ENCODE data around the gene AQP3.

AQP3 gene

DNA sequence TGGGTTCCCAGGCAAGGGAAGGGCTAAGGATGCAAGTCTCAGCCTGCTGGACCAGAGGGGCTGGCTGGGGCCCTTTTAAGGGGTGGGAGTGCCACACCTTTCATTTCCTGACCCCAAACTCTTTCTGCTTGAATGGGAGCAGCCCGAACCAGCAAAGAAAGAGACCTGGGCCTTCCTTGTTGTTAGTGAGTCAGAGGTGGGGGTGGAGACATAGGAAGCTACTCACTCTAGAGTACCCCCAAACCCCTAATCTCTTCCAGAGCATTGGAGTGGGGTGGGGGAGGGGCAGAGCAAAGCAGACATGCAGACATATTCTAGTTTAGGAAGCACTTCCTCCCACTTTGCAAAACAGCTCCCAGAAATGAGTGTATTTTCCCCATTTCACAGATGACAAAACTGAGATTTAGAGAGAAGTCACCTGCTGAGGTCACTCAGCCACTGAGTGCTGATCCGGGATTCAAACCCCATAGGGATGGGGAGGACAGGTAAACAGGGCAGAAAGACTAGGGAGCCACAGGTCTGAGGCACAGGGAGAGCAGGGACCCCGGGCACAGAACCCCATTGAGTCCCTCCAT, 6.0 kb upstream of the AQP3 start:
- peak overlapping the region; percentile 68 for H3K27ac ChIP-seq (ENCODE audit: low read depth, low read length, poor library complexity, severe bottlenecking)
- TF ChIP-seq EZH2 (IDR thresholded peaks at IDR 0.05; ENCODE audit: borderline replicate concordance, low read length), result no peak
- TF ChIP-seq, protein P1, sequence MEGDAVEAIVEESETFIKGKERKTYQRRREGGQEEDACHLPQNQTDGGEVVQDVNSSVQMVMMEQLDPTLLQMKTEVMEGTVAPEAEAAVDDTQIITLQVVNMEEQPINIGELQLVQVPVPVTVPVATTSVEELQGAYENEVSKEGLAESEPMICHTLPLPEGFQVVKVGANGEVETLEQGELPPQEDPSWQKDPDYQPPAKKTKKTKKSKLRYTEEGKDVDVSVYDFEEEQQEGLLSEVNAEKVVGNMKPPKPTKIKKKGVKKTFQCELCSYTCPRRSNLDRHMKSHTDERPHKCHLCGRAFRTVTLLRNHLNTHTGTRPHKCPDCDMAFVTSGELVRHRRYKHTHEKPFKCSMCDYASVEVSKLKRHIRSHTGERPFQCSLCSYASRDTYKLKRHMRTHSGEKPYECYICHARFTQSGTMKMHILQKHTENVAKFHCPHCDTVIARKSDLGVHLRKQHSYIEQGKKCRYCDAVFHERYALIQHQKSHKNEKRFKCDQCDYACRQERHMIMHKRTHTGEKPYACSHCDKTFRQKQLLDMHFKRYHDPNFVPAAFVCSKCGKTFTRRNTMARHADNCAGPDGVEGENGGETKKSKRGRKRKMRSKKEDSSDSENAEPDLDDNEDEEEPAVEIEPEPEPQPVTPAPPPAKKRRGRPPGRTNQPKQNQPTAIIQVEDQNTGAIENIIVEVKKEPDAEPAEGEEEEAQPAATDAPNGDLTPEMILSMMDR (IDR thresholded peaks at IDR 0.05; ENCODE audit: low read length), result no peak
- H3K9me2 ChIP-seq (ENCODE audit: low read depth, low read length), result no peaks in the 10 kb centered on the region
- H3K9ac ChIP-seq (ENCODE audit: low read length), result no peak overlapping the region
- H3F3A ChIP-seq (ENCODE audit: insufficient read depth, low read length), result no peaks in the 10 kb centered on the region
- no peak overlapping the region for H3K4me3 ChIP-seq (ENCODE audit: low read depth, low read length, poor library complexity, severe bottlenecking)
- H3K4me1 ChIP-seq (ENCODE audit: insufficient read depth, low read length, severe bottlenecking), result peaks cover 27% of the 10 kb centered on the region
- no peaks in the 10 kb centered on the region for H3K27me3 ChIP-seq (ENCODE audit: insufficient read depth, low read length)
- no peak overlapping the region for H2AFZ ChIP-seq (ENCODE audit: low read length)
- H3K79me2 ChIP-seq (ENCODE audit: insufficient read depth, low read length), result no peaks in the 10 kb centered on the region
- H3K36me3 ChIP-seq (ENCODE audit: insufficient read depth, low read length), result no peaks in the 10 kb centered on the region
- H4K20me1 ChIP-seq (ENCODE audit: insufficient read depth, low read length), result no peaks in the 10 kb centered on the region
- no peaks in the 10 kb centered on the region for H3K9me3 ChIP-seq (ENCODE audit: low read length)
- no peak overlapping the region; the same call in 1 of the 2 replicates for H3K4me2 ChIP-seq (ENCODE audit: low read length)

DNA sequence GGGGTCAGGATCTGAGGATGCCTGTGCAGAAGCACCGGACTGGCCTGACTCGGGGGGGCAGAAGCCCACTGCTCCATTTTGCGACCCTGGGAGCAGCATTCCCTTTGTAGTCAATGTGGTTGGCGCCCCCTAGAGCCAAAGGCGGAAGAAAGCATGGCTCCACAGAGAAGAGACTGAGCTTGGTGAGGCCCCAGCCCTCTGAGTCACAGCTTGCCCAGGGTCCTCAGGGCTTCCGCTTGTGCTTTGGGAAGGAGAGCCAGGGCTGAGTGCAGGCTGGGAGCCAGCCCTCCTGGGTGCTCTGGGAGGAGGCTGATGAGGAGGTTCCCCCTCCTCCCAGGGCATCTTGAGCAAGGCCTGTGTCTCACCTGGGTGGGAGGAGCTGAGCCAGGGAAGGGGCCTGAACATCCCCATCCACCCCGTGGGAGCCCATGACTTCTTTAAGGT, 5.5 kb upstream of the AQP3 start:
- Histone ChIP-seq H3K9ac (ENCODE audit: low read length) (no peak overlapping the region), H2AFZ (ENCODE audit: low read length) (no peak overlapping the region), H3F3A (ENCODE audit: insufficient read depth, low read length) (no peaks in the 10 kb centered on the region), H3K9me3 (ENCODE audit: low read length) (no peaks in the 10 kb centered on the region), H4K20me1 (ENCODE audit: insufficient read depth, low read length) (no peaks in the 10 kb centered on the region), H3K4me2 (ENCODE audit: low read length) (no peak overlapping the region; the same call in 1 of the 2 replicates), H3K9me2 (ENCODE audit: low read depth, low read length) (no peaks in the 10 kb centered on the region), H3K4me3 (ENCODE audit: low read depth, low read length, poor library complexity, severe bottlenecking) (no peak overlapping the region), H3K27me3 (ENCODE audit: insufficient read depth, low read length) (no peaks in the 10 kb centered on the region), H3K36me3 (ENCODE audit: insufficient read depth, low read length) (no peaks in the 10 kb centered on the region), H3K4me1 (ENCODE audit: insufficient read depth, low read length, severe bottlenecking) (peaks cover 28% of the 10 kb centered on the region), H3K79me2 (ENCODE audit: insufficient read depth, low read length) (no peaks in the 10 kb centered on the region), H3K27ac (ENCODE audit: low read depth, low read length, poor library complexity, severe bottlenecking) (peak overlapping the region; percentile 68)
- TF ChIP-seq, protein P1 (IDR thresholded peaks at IDR 0.05; ENCODE audit: low read length), result peak; percentile 98
- TF ChIP-seq EZH2 (IDR thresholded peaks at IDR 0.05; ENCODE audit: borderline replicate concordance, low read length), result no peak

DNA sequence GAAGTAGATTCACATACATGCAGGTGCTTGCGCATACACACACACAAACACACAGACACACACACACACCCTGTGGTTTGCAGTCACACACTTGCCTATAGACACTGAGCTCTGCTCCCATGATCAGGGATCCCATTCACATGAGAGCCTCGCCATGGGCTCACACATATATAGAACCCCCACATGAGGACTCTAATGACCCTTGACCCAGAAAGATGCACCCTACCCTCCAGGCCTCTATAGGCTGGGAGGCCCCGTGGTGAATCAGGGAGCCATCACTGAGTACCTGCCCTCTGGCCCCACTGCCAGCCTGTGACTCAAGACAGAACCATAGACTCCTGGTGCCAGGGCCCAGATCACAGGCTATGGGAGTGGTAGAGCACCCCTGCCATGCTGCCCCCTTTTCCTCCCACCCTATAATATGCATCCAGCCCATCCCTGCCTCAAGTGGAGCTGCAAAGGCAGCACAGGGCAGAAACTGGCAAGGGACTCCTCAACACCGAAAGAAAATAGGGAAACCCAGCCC, 3.3 kb upstream of the AQP3 start:
- Histone ChIP-seq H3K9me3 (ENCODE audit: low read length) (no peaks in the 10 kb centered on the region), H3K4me1 (ENCODE audit: insufficient read depth, low read length, severe bottlenecking) (peaks cover 46% of the 10 kb centered on the region), H3K9me2 (ENCODE audit: low read depth, low read length) (no peaks in the 10 kb centered on the region), H3K27me3 (ENCODE audit: insufficient read depth, low read length) (no peaks in the 10 kb centered on the region), H2AFZ (ENCODE audit: low read length) (no peak overlapping the region), H3F3A (ENCODE audit: insufficient read depth, low read length) (no peaks in the 10 kb centered on the region), H4K20me1 (ENCODE audit: insufficient read depth, low read length) (no peaks in the 10 kb centered on the region), H3K27ac (ENCODE audit: low read depth, low read length, poor library complexity, severe bottlenecking) (no peak overlapping the region), H3K4me2 (ENCODE audit: low read length) (no peak overlapping the region), H3K36me3 (ENCODE audit: insufficient read depth, low read length) (no peaks in the 10 kb centered on the region), H3K79me2 (ENCODE audit: insufficient read depth, low read length) (no peaks in the 10 kb centered on the region), H3K9ac (ENCODE audit: low read length) (no peak overlapping the region), H3K4me3 (ENCODE audit: low read depth, low read length, poor library complexity, severe bottlenecking) (no peak overlapping the region)
- TF ChIP-seq, protein P1 (IDR thresholded peaks at IDR 0.05; ENCODE audit: low read length), result no peak
- no peak for TF ChIP-seq EZH2 (IDR thresholded peaks at IDR 0.05; ENCODE audit: borderline replicate concordance, low read length)

Data from OCI-LY1 (cell line).